ENCODE results near the gene BARHL2. TPM values are rescaled to one million over a fixed set of nuclear protein-coding genes. Genes with fewer than 3 reads are reported as not detected.

The BARHL2 gene
- total RNA-seq, 1 donor from 2014 or later = not detected

DNA sequence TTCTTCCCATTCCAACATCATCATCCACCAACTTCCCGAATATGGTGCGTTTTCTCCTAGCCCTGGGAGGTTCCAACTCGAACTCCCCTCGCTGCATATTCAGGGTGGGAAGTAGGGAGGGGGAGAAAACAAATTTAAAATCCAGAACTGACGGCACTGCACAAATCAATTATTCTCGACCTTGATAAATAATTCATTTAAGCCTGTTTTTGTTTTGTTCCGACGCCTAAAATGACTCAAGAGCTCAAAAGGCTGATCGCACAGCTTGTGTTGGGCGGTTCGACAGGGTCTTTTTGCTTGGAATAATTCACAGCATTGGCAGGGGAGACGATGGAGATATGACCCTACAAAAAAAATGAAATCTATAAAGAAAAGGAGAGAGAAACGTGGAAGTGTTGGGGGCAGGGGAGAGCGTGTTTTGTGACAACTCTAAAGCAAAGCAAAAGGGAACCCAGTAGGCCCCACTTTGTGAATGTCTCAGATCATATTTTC is 3.1 kb upstream of the BARHL2 start:
- peaks cover 32% of the 10 kb centered on the region for H3K4me1 Mint-ChIP-seq
- H3K4me3 Mint-ChIP-seq = no peak overlapping the region
- no peak for DNase-seq
- intact Hi-C loops (cut with micrococcal nuclease) = loop anchor here (2.0 kb wide), 2 partner anchors 115 to 245 kb away; no protein-coding TSS in a partner anchor
- peak overlapping the region; percentile 82 for H3K27ac Mint-ChIP-seq
- H3K27me3 Mint-ChIP-seq = peaks cover 86% of the 10 kb centered on the region
- H3K9me3 Mint-ChIP-seq = peaks cover 27% of the 10 kb centered on the region
- peaks cover 17% of the 10 kb centered on the region for H3K36me3 Mint-ChIP-seq (ENCODE audit: low read depth)

DNA sequence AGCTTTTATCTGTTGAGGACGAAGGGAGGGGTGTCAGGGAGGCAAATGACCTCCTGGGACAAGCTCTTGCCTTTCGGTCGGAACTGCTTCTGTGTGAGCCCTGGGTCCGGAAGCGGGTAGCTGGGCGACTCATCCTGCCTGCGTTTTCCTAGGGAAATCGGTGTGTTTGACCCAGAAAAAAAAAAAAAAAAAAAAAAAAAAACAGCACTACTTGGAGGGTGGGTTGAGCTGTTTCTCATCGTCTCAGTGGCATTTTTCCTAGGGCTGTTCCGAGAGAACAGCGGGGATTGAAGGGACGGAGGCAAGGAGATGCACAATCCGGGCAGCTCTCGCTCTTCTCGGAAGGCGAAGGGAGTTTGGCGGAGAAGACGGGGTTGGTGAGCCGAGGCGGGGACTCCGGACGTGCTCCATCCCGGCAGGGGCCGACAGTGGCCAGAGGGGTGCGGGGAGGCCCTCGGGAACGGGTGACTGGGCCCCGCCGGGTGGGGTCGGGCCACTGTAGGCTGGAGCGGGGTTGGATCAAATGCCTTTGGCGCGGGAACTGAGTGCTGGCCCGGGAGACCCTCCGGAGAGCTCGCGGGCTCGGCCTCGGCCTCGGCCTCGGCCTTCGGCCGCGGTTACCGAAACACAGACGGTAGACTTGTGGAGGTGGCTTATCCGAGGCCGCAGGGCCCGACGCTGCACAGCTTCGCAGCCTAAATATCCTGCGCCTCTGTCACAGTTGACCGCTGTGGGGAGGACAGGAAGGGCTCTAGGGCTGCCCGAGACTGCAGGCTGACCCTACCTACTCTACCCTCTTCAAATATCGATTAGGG is 2.4 kb upstream of the BARHL2 start:
- peaks cover 86% of the 10 kb centered on the region for H3K27me3 Mint-ChIP-seq
- H3K9me3 Mint-ChIP-seq = peaks cover 26% of the 10 kb centered on the region
- H3K36me3 Mint-ChIP-seq (ENCODE audit: low read depth) = peaks cover 17% of the 10 kb centered on the region
- peak; percentile 58 for DNase-seq
- intact Hi-C loops (cut with micrococcal nuclease) = loop anchor here (2.0 kb wide), 2 partner anchors 115 to 245 kb away; no protein-coding TSS in a partner anchor
- H3K4me3 Mint-ChIP-seq = no peak overlapping the region
- peaks cover 32% of the 10 kb centered on the region for H3K4me1 Mint-ChIP-seq
- H3K27ac Mint-ChIP-seq = peak overlapping the region; percentile 82

DNA sequence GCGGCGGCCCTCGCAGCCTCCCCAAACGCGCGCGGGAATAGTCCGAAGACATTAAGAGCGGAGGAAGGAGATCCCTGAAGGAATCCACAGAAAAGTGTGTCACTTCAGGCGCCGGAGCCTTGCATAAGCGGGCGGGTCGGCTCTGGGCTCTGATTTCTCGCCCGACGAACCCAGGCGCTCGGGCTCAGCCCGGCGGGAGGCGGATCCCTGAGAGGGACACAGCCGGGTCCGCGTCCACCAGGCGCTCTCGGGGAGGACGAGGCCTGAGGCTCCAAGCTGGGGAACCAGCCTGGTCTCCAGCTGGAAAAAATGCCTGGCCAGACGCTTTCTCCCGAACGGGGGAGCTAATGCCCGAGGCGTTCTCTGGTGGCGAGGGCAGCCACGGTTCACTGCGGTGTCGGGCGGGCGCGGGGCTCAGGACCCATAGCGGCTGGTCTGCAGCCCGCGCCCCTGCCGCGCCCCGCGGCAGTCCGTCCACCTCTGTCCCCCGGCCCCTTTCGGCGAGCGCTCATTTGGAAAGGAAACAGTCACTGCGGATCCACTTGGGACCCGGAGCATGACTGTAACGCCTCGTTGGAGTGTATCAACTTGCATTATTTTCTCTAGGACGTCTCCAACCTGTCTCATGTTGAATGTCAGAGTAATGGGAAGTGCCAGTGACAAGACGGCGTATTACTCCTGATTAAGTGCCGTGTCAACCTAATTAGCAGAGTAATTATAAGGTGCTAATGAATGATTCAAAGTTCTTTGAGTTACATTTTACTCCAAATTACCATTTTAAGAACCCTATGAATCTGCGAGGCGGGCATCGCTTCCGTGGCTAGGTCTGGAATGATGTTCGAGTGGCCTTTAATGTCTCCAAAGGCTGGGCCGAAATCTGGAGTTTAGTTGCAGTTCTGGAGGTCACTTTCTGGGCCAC is 1.6 kb upstream of the BARHL2 start:
- Mint-ChIP-seq H3K4me3 (peak overlapping the region; percentile 67), H3K27me3 (peaks cover 86% of the 10 kb centered on the region), H3K27ac (peak overlapping the region; percentile 79), H3K36me3 (ENCODE audit: low read depth) (peaks cover 17% of the 10 kb centered on the region), H3K4me1 (peaks cover 26% of the 10 kb centered on the region), H3K9me3 (peaks cover 19% of the 10 kb centered on the region)
- intact Hi-C loops (cut with micrococcal nuclease) = no loop called here
- peak; percentile 65 for DNase-seq

DNA sequence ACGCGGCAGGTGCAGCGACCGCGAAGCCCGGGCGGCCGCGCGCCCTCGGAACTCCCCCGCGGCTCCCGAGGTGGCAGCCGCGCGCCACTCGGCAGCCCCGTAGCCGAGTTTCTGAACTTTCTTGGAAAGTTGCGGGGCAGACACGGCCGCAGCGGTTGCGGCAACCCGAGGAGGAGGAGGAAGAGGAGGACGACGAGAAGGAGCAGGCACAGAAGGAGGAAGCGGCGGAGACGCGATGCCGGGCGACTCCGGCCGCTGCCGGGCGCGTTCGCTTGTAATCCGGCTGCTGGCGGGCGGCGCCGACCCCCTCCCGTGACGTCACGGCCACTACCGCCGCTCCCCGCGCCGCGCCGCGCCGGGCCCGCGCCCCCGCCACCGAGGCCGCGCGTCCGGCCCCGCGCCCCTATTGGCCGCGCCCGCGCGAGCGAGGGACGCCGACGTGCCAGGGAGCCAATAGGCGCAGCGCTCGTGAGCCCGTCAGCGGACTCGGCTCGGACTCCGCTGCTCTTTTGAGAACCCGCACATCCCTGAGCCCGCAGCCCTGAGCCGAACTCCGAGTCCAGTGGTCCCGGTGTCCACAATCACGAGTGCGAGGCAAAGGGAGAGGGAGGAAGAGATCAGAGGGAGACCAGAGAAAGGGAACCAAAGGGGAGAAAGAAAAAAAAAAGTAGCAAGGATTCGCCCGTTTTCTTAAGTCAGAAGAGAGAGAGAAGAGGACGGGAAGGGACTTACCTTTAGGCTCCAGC is 736 bp upstream of the BARHL2 start:
- peak; percentile 62 for DNase-seq
- Mint-ChIP-seq H3K4me1 (peaks cover 22% of the 10 kb centered on the region), H3K27me3 (peaks cover 86% of the 10 kb centered on the region), H3K9me3 (peaks cover 19% of the 10 kb centered on the region), H3K36me3 (ENCODE audit: low read depth) (peaks cover 17% of the 10 kb centered on the region), H3K4me3 (peak overlapping the region; percentile 67), H3K27ac (peak overlapping the region; percentile 65)
- intact Hi-C loops (cut with micrococcal nuclease) = loop anchor here (2.0 kb wide), 1 partner anchor 13 kb away; no protein-coding TSS in a partner anchor

DNA sequence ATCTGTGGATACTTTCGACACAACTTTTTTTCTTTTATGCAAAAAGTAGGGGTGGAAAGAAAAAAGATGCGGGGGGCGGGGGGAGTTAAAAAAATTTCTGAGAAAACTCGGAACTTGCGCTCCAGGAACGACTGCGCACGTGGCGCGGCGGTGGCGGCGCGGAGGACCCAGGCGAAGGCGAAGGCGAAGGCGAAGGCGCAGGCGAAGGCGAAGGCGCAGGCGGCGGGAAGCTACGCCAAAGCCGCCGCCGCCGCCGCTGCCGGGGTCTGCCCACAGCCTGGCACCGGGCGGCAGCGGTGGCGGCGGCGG is 208 bp upstream of the BARHL2 start:
- H3K27ac Mint-ChIP-seq = peak overlapping the region; percentile 86
- peaks cover 85% of the 10 kb centered on the region for H3K27me3 Mint-ChIP-seq
- H3K9me3 Mint-ChIP-seq = peaks cover 19% of the 10 kb centered on the region
- peaks cover 17% of the 10 kb centered on the region for H3K36me3 Mint-ChIP-seq (ENCODE audit: low read depth)
- intact Hi-C loops (cut with micrococcal nuclease) = loop anchor here (2.0 kb wide), 1 partner anchor 13 kb away; no protein-coding TSS in a partner anchor
- DNase-seq = no peak
- peaks cover 22% of the 10 kb centered on the region for H3K4me1 Mint-ChIP-seq
- H3K4me3 Mint-ChIP-seq = peak overlapping the region; percentile 57

DNA sequence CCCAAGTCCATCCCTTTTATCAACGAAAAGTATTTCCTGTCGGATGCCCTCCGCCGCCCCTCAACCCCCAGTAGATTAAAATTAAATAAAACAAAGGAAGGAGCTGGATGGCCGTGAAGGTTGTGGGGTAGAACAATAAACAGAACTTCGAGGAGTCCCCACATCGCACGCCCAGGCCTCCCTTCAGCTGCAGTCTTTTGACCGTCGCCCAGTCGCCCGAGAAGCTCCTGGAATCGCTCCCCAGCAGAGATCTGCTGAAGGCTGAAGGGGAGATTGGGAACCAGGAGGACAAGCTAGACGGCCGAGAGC is 905 bp downstream of the BARHL2 start:
- Mint-ChIP-seq H3K9me3 (peaks cover 19% of the 10 kb centered on the region), H3K36me3 (ENCODE audit: low read depth) (peaks cover 14% of the 10 kb centered on the region), H3K4me1 (peaks cover 15% of the 10 kb centered on the region), H3K27ac (peak overlapping the region; percentile 73), H3K4me3 (no peak overlapping the region), H3K27me3 (peaks cover 82% of the 10 kb centered on the region)
- DNase-seq = no peak
- intact Hi-C loops (cut with micrococcal nuclease) = loop anchor here (2.0 kb wide), 1 partner anchor 15 kb away; no protein-coding TSS in a partner anchor

DNA sequence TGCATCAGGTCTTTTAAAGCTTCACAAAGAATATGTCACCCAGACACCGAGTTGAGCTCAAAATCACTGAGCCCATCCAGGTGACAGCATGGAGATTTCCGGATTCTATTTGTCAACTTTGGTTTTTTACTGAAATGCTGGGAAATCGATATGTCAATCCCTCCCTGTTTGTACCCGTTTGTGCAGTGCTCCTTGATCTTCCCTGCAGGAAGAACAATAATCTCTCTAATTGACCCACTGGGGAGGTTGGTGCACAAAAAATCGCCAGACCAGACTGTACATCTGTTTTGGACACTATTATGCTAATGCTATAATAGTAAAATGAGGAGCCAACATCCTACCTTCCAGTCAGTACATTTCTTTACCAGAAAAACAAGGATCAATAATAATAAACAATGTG is 1.8 kb downstream of the BARHL2 start:
- peaks cover 15% of the 10 kb centered on the region for H3K4me1 Mint-ChIP-seq
- H3K27ac Mint-ChIP-seq = no peak overlapping the region
- no peak overlapping the region for H3K4me3 Mint-ChIP-seq
- intact Hi-C loops (cut with micrococcal nuclease) = no loop called here
- H3K9me3 Mint-ChIP-seq = peaks cover 19% of the 10 kb centered on the region
- peaks cover 14% of the 10 kb centered on the region for H3K36me3 Mint-ChIP-seq (ENCODE audit: low read depth)
- H3K27me3 Mint-ChIP-seq = peaks cover 79% of the 10 kb centered on the region
- no peak for DNase-seq

DNA sequence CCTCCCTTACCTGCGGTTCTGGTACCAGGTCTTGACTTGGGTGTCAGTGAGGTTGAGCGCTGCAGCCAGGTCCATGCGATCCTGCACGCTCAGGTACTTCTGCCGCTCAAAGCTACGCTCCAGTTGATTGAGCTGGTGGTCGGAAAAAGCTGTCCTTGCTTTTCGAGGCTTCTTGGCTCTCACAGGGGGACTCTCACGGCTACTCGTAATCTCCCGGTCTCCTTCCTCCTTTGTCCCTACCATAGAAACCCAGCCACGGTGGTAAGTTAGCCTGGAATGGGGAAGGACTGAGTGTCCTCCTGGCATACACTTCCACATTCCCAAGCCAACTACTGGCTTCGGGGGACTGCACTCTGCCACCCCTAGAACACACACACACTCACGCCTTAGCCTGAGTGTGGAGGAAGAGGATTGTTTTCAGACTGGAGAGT is 2.6 kb downstream of the BARHL2 start:
- Mint-ChIP-seq H3K27me3 (peaks cover 81% of the 10 kb centered on the region), H3K36me3 (ENCODE audit: low read depth) (peaks cover 14% of the 10 kb centered on the region), H3K9me3 (peaks cover 15% of the 10 kb centered on the region), H3K4me1 (peaks cover 13% of the 10 kb centered on the region), H3K27ac (no peak overlapping the region), H3K4me3 (no peak overlapping the region)
- DNase-seq = no peak
- intact Hi-C loops (cut with micrococcal nuclease) = no loop called here

DNA sequence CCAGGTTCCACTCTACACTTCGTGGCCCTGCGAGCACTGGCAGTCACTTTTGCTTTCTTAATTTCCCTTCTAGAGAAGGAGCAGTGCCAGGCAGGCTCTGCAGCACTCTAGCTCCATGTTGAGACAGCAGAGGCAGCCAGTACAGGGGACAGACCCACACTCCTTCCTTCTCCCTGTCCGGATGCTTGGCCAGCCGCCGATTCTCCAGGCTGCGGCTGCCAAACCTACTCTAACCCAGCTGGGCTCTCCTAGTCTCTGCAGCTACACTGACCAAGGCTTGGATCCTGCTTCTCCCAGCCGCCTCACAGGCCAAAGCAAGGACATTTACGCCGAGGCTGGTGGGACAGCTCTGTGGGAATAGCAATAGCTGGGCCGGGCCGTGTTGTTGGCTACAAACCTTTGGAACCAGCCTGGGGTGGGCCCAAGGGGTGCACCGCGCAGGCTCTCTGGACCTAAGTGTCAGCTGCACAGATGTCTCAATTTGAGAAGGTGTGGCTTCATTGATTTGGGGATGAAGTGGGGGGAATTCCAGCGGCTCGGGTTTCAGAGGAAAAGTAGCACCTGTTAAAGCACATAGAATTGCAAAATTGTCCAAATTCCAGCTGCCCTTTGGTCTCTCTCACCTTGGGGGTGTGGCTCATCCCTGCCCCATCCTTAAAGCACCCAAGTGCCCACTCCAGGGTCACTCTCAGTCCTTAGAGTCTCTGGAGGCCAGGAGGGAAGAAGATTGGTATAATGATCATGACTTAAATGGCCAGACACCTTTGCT is 3.2 kb downstream of the BARHL2 start:
- no peak overlapping the region for H3K4me3 Mint-ChIP-seq
- no peak for DNase-seq
- peaks cover 80% of the 10 kb centered on the region for H3K27me3 Mint-ChIP-seq
- H3K9me3 Mint-ChIP-seq = peaks cover 14% of the 10 kb centered on the region
- peaks cover 10% of the 10 kb centered on the region for H3K4me1 Mint-ChIP-seq
- intact Hi-C loops (cut with micrococcal nuclease) = no loop called here
- no peak overlapping the region for H3K27ac Mint-ChIP-seq
- peaks cover 11% of the 10 kb centered on the region for H3K36me3 Mint-ChIP-seq (ENCODE audit: low read depth)

DNA sequence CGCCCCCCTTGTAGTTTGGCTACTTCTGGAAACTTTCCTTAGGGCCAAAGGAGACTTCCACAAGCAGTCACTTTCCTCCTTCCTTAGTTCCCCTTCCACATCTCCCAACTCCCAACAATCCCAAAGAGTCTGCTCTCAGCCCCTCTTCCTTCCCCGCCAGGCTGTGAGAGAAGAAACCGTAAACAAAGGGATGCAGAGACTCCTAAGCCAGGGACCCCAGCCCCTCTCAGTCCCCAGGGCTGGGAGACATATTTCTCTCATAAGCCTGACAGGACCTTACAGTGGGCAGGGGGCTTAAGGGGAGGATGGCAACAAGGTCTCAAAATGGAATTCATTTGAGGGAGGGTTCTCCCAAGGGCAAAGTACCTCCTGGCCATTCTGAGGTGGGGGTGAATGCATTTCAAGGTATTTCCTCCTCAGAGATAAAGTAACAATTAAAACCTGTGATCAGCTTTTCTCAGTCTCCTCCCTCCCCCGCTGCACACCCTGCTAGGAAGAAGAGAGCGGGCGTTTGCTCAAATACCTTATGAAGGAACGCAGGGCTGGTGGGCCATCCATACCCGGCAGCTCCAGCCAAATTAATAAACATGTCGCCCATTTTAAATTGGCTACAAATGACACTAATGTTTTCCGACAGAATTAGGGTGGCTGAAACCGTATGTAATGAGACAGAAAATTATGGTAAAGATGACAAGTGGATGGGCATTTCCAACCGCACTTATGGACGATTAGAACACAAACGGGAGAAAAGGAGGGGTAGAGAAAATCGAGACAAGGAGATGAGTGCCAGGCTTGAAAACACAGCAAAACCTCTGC is 4.0 kb downstream of the BARHL2 start:
- no peak for DNase-seq
- intact Hi-C loops (cut with micrococcal nuclease) = no loop called here
- Mint-ChIP-seq H3K4me3 (no peak overlapping the region), H3K9me3 (peaks cover 13% of the 10 kb centered on the region), H3K27ac (no peak overlapping the region), H3K4me1 (peaks cover 6% of the 10 kb centered on the region), H3K36me3 (ENCODE audit: low read depth) (peaks cover 7% of the 10 kb centered on the region), H3K27me3 (peaks cover 84% of the 10 kb centered on the region)

DNA sequence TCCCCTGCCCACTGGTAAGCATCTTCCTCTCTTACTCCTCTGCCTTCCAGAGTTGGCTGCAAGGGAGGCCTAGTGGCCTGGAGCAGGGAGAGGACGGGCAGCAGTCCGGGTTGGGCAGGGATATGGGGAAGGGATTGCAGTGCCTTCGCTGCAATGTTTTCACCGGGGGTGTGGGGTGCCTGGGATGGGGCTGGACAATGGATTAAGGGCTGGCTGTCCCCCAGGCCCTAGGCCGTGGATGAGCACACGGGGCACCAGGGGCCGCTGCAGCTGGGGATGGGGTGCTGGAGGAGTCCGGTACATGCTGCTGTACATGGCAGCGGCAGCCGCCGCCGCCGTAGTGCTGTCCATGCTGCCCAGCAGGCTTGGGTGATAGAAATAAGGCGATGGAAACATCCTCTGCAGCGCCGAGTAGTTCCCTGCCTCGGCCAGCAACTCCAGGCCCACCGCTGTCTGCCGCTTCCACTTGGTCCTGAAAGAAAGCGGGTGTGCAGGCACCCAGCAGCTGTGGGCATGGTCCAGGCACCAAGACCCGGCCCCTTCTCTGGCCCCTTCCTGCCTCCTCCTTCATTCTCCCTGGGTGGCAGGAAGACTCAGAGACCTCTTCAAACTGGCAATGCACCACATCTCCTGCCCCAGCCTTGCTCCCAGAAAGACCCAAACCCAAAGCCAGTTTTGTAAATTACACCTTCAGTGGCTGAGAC is 4.8 kb downstream of the BARHL2 start:
- Mint-ChIP-seq H3K27ac (no peak overlapping the region), H3K36me3 (ENCODE audit: low read depth) (peaks cover 5% of the 10 kb centered on the region), H3K27me3 (peaks cover 88% of the 10 kb centered on the region), H3K4me1 (peaks cover 4% of the 10 kb centered on the region), H3K4me3 (no peak overlapping the region), H3K9me3 (peaks cover 11% of the 10 kb centered on the region)
- intact Hi-C loops (cut with micrococcal nuclease) = no loop called here
- DNase-seq = no peak

DNA sequence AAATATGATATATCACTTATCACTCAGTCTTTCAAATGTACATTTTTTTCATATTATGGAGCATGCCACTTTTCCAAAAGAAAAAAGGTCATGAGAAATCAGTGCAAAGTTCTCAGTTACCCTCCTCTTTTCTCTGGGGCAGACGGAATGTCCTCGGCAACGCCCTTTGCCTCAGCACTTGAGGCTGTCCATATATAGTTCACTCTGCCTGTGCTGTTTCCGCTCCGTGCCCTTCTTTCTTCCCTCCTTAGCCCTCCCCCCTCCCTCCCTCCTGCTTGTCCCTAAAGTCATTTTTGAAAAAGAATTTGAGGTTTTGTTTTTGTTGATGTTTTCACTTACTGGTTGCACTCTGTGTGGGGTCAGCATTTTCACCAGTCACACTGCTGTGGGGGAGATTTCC is 5.4 kb downstream of the BARHL2 start:
- intact Hi-C loops (cut with micrococcal nuclease) = no loop called here
- Mint-ChIP-seq H3K27me3 (peaks cover 88% of the 10 kb centered on the region), H3K4me1 (peaks cover 2% of the 10 kb centered on the region), H3K36me3 (ENCODE audit: low read depth) (peaks cover 3% of the 10 kb centered on the region), H3K9me3 (peaks cover 7% of the 10 kb centered on the region), H3K27ac (no peak overlapping the region), H3K4me3 (no peak overlapping the region)
- DNase-seq = no peak
